ENCODE results near the gene HOXA13. TPM values are rescaled to one million over a fixed set of nuclear protein-coding genes. Genes with fewer than 3 reads are reported as not detected.

The HOXA13 gene
- total RNA-seq, 1 experiment from 2014 or later: 12.1 TPM

GRCh38 chr7:27150568-27151340, 49.1 kb downstream of the HOXA13 start:
- H3K27ac ChIP-seq (ENCODE audit: low read length): peak overlapping the region; percentile 84
- no peaks in the 10 kb centered on the region for H3K9me3 ChIP-seq (ENCODE audit: low read length)
- BruUV-seq (replicated peaks): TSS peak; percentile 41
- peaks cover 71% of the 10 kb centered on the region for H3K79me2 ChIP-seq (ENCODE audit: low read length)
- no peaks in the 10 kb centered on the region for H3F3A ChIP-seq (ENCODE audit: low read length, unreplicated experiment)
- peak overlapping the region; percentile 92 for H3K4me2 ChIP-seq (ENCODE audit: low read length)
- H3K9ac ChIP-seq (ENCODE audit: low read length): peak overlapping the region; percentile 73
- TF ChIP-seq EZH2phosphoT487 (IDR thresholded peaks at IDR 0.05; ENCODE audit: borderline replicate concordance, low read length) (no peak), CTCF (conservative IDR thresholded peaks at IDR 0.05; ENCODE audit: low read depth, low read length) (peak; percentile 82)
- H3K36me3 ChIP-seq (ENCODE audit: low read depth, low read length): no peaks in the 10 kb centered on the region
- ChIA-PET POLR2A (ENCODE audit: unreplicated experiment) (interaction anchor here (0.6 to 1.4 kb wide), 3 partner anchors 16 to 288 kb away, joined by 3 to 6 read pairs (median 4); no protein-coding TSS in a partner anchor), CTCF (interaction anchor here (0.5 to 1.4 kb wide), 5 partner anchors 10 to 451 kb away, joined by 3 to 17 read pairs (median 4); partner anchors contain the start of gene HOXA11)
- intact Hi-C loops (cut with micrococcal nuclease): loop anchor here (1.0 to 2.0 kb wide), 3 partner anchors 286 to 296 kb away; partner anchors contain the start of gene SKAP2
- DNase-seq (peak; percentile 86), ATAC-seq (peak; percentile 33)
- H3K4me1 ChIP-seq (ENCODE audit: insufficient read depth, low read length): peaks cover 34% of the 10 kb centered on the region
- peak overlapping the region; percentile 78 for H3K4me3 ChIP-seq (ENCODE audit: low read length)
- H3K9me2 ChIP-seq (replicated peaks; ENCODE audit: low read length): no peaks in the 10 kb centered on the region
- H3K27me3 ChIP-seq (ENCODE audit: low read length): no peaks in the 10 kb centered on the region
- H2AFZ ChIP-seq (ENCODE audit: low read length): peak overlapping the region; percentile 74
- H4K20me1 ChIP-seq (ENCODE audit: low read length): no peaks in the 10 kb centered on the region

- Histone ChIP-seq H3K9me3 (ENCODE audit: low read length) (no peaks in the 10 kb centered on the region), H3F3A (ENCODE audit: low read length, unreplicated experiment) (no peaks in the 10 kb centered on the region), H3K4me2 (ENCODE audit: low read length) (peak overlapping the region; percentile 92), H4K20me1 (ENCODE audit: low read length) (no peaks in the 10 kb centered on the region), H3K4me3 (ENCODE audit: low read length) (peak overlapping the region; percentile 78), H2AFZ (ENCODE audit: low read length) (peak overlapping the region; percentile 59), H3K79me2 (ENCODE audit: low read length) (peaks cover 71% of the 10 kb centered on the region), H3K36me3 (ENCODE audit: low read depth, low read length) (peaks cover 6% of the 10 kb centered on the region; the same call in 1 of the 2 replicates), H3K9ac (ENCODE audit: low read length) (peak overlapping the region; percentile 73), H3K27me3 (ENCODE audit: low read length) (no peaks in the 10 kb centered on the region), H3K27ac (ENCODE audit: low read length) (peak overlapping the region; percentile 84), H3K4me1 (ENCODE audit: insufficient read depth, low read length) (peaks cover 29% of the 10 kb centered on the region), H3K9me2 (replicated peaks; ENCODE audit: low read length) (no peaks in the 10 kb centered on the region)
- ChIA-PET POLR2A (ENCODE audit: unreplicated experiment) (interaction anchor here (0.5 to 1.4 kb wide), 2 partner anchors 16 to 30 kb away, joined by 4 to 6 read pairs; no protein-coding TSS in a partner anchor), CTCF (interaction anchor here (0.6 to 1.4 kb wide), 2 partner anchors 11 to 256 kb away, joined by 4 to 17 read pairs; no protein-coding TSS in a partner anchor)
- TF ChIP-seq EZH2phosphoT487 (IDR thresholded peaks at IDR 0.05; ENCODE audit: borderline replicate concordance, low read length): no peak
- TF ChIP-seq EZH2 (IDR thresholded peaks at IDR 0.05; ENCODE audit: low read length, unreplicated experiment): no peak
- TF ChIP-seq CTCF (conservative IDR thresholded peaks at IDR 0.05; ENCODE audit: low read depth, low read length): no peak
- ATAC-seq (peak; percentile 7), DNase-seq (peak; percentile 26)
- intact Hi-C loops (cut with micrococcal nuclease): loop anchor here (1.0 to 2.0 kb wide), 7 partner anchors 15 to 295 kb away; partner anchors contain the start of genes HOXA9 and SKAP2
- no TSS peak for BruUV-seq (replicated peaks)
Observed at GRCh38 chr7:27149842-27150567, 49.9 kb downstream of the HOXA13 start.

Data from PC-3 (cell line).